ENCODE results near the gene NFATC2.

NFATC2 gene

DNA sequence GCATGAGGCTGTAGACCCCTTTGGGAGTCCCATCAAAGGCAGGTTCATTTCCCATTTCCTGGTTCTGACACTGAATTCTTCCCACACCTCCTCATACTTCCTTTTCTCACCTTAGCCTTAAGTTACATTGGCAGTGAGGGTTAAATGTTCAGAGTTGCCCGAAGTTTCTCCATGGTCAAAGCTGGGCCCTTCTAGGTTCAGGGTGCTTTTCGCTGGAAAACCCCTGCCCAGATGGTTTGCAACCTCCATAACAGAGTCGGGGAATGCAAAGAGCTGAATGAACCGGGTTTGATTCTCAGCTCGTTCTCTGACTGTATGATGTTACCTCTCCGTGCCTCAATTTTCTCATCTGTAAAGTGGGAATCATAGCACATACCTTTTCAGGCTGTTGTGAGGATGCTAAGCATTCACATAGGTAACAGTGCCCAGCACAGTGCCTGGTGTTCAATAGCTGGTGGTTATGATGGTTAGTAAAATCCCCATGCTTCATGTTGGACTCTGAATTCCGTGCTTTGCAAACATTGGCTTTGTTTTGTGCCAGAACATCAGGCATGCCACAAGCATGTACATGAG is 149.8 kb downstream of the NFATC2 start:
- CTCF ChIA-PET: interaction anchor here (0.9 to 2.3 kb wide), 2 partner anchors 20 to 202 kb away, joined by 3 to 6 read pairs; no protein-coding TSS in a partner anchor
- no peak overlapping the region for H3K4me3 ChIP-seq (ENCODE audit: low read depth, low read length)
- TF ChIP-seq, protein P1, sequence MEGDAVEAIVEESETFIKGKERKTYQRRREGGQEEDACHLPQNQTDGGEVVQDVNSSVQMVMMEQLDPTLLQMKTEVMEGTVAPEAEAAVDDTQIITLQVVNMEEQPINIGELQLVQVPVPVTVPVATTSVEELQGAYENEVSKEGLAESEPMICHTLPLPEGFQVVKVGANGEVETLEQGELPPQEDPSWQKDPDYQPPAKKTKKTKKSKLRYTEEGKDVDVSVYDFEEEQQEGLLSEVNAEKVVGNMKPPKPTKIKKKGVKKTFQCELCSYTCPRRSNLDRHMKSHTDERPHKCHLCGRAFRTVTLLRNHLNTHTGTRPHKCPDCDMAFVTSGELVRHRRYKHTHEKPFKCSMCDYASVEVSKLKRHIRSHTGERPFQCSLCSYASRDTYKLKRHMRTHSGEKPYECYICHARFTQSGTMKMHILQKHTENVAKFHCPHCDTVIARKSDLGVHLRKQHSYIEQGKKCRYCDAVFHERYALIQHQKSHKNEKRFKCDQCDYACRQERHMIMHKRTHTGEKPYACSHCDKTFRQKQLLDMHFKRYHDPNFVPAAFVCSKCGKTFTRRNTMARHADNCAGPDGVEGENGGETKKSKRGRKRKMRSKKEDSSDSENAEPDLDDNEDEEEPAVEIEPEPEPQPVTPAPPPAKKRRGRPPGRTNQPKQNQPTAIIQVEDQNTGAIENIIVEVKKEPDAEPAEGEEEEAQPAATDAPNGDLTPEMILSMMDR (IDR thresholded peaks at IDR 0.05; ENCODE audit: insufficient read depth, low read length, missing control alignments): no peak
- POLR2A ChIA-PET: no interaction called here
- no peak for DNase-seq (ENCODE audit: low read depth, low spot score)

DNA sequence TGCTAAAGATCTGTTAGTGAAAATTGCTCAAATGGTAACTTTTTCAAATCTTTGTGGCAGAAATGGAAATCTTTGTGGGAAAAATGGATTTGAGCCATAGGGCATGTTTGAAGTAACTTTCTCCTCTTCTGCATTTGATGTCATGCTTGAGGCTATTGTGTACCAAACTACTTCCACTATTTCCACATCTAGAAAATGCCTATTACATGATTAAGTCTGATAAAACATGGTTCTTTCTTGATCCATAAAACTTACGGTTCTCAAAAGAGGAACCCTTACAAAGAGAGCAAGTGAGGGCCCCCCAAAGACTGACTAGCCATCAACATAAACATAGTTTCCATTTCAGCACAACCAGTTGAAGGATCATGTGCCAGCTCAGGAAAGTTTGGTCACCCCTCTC is 150.6 kb downstream of the NFATC2 start:
- POLR2A ChIA-PET: no interaction called here
- H3K4me3 ChIP-seq (ENCODE audit: low read depth, low read length): no peak overlapping the region
- no peak for DNase-seq (ENCODE audit: low read depth, low spot score)
- CTCF ChIA-PET: interaction anchor here (1.6 to 2.3 kb wide), 2 partner anchors 17 to 203 kb away, joined by 4 to 6 read pairs; no protein-coding TSS in a partner anchor
- TF ChIP-seq, protein P1 (IDR thresholded peaks at IDR 0.05; ENCODE audit: insufficient read depth, low read length, missing control alignments): no peak

DNA sequence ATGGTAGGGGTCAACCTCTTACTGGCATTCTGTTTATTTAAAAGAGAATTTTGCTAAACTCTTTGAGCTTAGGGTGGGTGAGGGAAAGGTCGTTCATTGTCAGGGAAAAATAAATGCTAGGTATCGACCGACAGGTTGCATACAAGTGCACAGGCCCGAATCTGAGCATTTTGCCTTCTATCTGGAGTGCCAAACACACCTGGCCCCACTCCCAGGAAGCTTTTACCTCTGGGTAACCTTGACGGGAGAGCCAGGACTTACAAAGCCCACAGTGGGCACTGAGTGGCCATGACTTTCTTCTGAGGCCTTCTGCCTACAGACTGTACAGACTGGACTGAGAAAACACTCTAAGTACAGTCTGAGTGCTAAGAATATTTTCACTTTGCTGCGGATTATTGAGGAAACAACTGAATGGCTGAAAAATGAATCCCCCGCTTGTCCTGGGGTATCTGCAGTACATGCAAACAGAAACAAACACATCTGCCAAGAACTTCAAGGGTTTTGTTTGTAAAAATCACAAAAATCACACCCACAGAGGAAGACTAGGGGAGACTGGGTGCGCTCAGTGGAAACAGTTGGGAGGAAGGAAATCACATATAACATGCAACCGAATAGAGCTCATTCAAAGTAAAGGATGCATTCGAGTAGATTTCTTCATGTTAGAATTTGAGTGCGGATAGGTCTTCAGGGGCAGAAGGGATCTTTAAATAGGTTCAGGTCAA is 152.8 kb downstream of the NFATC2 start:
- no peak overlapping the region for H3K4me3 ChIP-seq (ENCODE audit: low read depth, low read length)
- ChIA-PET CTCF (interaction anchor here (0.5 to 2.9 kb wide), 13 partner anchors 7 to 658 kb away, joined by 3 to 29 read pairs (median 4); no protein-coding TSS in a partner anchor), POLR2A (interaction anchor here (0.7 kb wide), 1 partner anchor 410 kb away, joined by 3 read pairs; no protein-coding TSS in a partner anchor)
- TF ChIP-seq, protein P1 (IDR thresholded peaks at IDR 0.05; ENCODE audit: insufficient read depth, low read length, missing control alignments): no peak
- DNase-seq (ENCODE audit: low read depth, low spot score): no peak

DNA sequence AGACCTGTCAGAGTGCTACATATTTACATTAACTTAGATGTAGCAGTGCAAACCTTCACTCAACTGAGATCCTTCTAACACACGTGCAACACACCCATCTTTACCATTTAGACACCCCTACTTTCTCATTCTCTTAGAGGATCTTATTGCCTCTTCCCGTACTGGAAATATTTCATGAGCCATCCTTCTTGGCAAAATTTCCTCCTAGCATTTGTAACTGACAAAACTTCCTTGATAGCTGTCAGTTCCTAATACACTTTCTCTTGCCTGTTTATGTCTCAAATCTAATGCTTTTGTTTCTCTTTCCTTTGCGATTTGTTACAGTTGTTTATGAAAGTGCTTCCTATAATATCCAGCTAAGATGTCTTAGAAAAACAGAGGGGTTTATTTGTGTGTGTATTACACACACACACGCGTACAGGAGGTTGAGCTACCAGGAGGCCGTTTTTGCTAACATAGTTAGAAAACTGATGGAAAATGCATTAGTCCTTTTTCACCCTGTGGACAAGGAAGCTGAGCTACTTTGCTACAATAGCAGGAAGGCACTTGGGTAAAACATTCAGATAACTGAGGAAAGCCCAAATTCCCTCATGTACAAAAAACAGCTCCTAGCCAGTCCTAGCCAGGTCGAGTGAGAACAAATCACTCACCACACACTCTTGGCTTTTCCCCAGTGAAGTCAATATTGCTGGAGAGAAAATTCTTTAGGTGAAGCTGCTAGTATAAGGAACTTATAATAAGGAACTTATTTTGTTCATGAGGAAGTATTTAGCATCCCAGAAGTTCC is 153.6 kb downstream of the NFATC2 start:
- DNase-seq (ENCODE audit: low read depth, low spot score): no peak
- no peak overlapping the region for H3K4me3 ChIP-seq (ENCODE audit: low read depth, low read length)
- CTCF ChIA-PET: interaction anchor here (0.5 to 2.9 kb wide), 12 partner anchors 8 to 659 kb away, joined by 3 to 29 read pairs (median 4); no protein-coding TSS in a partner anchor
- POLR2A ChIA-PET: interaction anchor here (0.7 kb wide), 1 partner anchor 409 kb away, joined by 3 read pairs; no protein-coding TSS in a partner anchor
- TF ChIP-seq, protein P1 (IDR thresholded peaks at IDR 0.05; ENCODE audit: insufficient read depth, low read length, missing control alignments): no peak

DNA sequence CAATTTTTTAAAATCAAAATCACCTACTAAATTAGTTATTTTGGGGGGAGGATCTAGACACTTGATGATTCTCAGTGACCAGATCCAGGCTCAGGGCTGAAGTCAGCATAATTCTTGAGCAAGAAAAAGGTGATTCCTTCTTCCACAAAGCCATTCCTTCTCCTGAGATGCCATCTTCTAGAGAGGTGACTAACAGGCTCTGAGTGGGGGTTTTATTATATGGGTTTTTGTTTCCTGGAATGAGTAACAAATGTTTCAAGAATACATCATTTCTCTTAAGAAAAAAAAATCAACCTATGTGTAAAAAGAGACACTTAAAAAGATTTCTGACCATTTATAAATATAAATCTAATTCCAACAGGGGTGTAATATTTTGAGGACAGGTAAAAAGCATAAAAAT is 154.3 kb downstream of the NFATC2 start:
- TF ChIP-seq, protein P1 (IDR thresholded peaks at IDR 0.05; ENCODE audit: insufficient read depth, low read length, missing control alignments): no peak
- CTCF ChIA-PET: interaction anchor here (0.9 to 2.9 kb wide), 7 partner anchors 9 to 237 kb away, joined by 3 to 29 read pairs (median 5); no protein-coding TSS in a partner anchor
- POLR2A ChIA-PET: no interaction called here
- no peak overlapping the region for H3K4me3 ChIP-seq (ENCODE audit: low read depth, low read length)
- no peak for DNase-seq (ENCODE audit: low read depth, low spot score)
